Keratinocyte (primary cell): ENCODE measurements around the gene BCOR. TPM values are rescaled to one million over a fixed set of nuclear protein-coding genes. Genes with fewer than 3 reads are reported as not detected.

Experiments used
- DNase-seq: peaks from one replicate; pipeline ENCODE4 v3.0.0-alpha.2; 2011; ENCODE audit warnings: low read depth, missing footprints, low spot score
- FAIRE-seq: peaks from 2 replicates; lab custom pipeline; 2011; peaks lifted over from hg19 to GRCh38; lab: Jason Lieb, UNC
- H2AFZ ChIP-seq: 2 replicates; pipeline ENCODE4 v1.6.0; 2012; ENCODE audit warnings: low read length, control low read depth, inconsistent platforms; ENCODE audit not compliant: control insufficient read depth
- H3K27ac ChIP-seq: 2 replicates; pipeline ENCODE4 v1.5.1; 2011; ENCODE audit warnings: low read length; ENCODE audit not compliant: control insufficient read depth, insufficient read depth
- H3K27me3 ChIP-seq: 3 replicates; pipeline ENCODE4 v1.6.0; 2011; ENCODE audit warnings: low read length; ENCODE audit not compliant: control insufficient read depth, insufficient read depth; ENCODE audit errors: extremely low read depth
- H3K36me3 ChIP-seq, 2 experiments: 2 replicates in 1 of 2; 3 replicates in 1 of 2; pipeline ENCODE4 v1.5.1; 2011; ENCODE audit warnings: low read length in 2 of 2, mild to moderate bottlenecking in 1 of 2; ENCODE audit not compliant: control insufficient read depth in 2 of 2, insufficient read depth in 2 of 2; ENCODE audit errors: extremely low read depth in 1 of 2
- H3K4me1 ChIP-seq: 3 replicates; pipeline ENCODE4 v1.5.1; 2011; ENCODE audit warnings: low read length; ENCODE audit not compliant: control insufficient read depth, insufficient read depth; ENCODE audit errors: extremely low read depth
- H3K4me2 ChIP-seq: 3 replicates; pipeline ENCODE4 v1.6.0; 2011; ENCODE audit warnings: low read depth, low read length; ENCODE audit not compliant: control insufficient read depth, insufficient read depth; ENCODE audit errors: extremely low read depth
- H3K4me3 ChIP-seq, 3 experiments: fragments of 200-600 bp in 1 of 3; sonication (generic) in 1 of 3; 2 replicates in 2 of 3; 3 replicates in 1 of 3; pipeline ENCODE4 v1.5.1; 2011 to 2016; ENCODE audit warnings: low read length in 3 of 3, mild to moderate bottlenecking in 3 of 3, control low read depth in 2 of 3, inconsistent platforms in 1 of 3, low read depth in 1 of 3, mixed read lengths in 1 of 3, mixed run types in 1 of 3, moderate library complexity in 1 of 3; ENCODE audit not compliant: control insufficient read depth in 2 of 3, insufficient read depth in 2 of 3; ENCODE audit errors: extremely low read depth in 1 of 3
- H3K79me2 ChIP-seq: 2 replicates; pipeline ENCODE4 v1.6.0; 2012; ENCODE audit warnings: low read length; ENCODE audit not compliant: control insufficient read depth, insufficient read depth
- H3K9ac ChIP-seq: 3 replicates; pipeline ENCODE4 v1.6.0; 2011; ENCODE audit warnings: low read length; ENCODE audit not compliant: control insufficient read depth, insufficient read depth; ENCODE audit errors: extremely low read depth
- H3K9me1 ChIP-seq: 3 replicates; pipeline ENCODE4 v1.6.0; 2011; ENCODE audit warnings: low read length; ENCODE audit not compliant: control insufficient read depth, insufficient read depth; ENCODE audit errors: extremely low read depth
- H3K9me3 ChIP-seq: 2 replicates; pipeline ENCODE4 v1.5.1; 2012; ENCODE audit warnings: low read depth, low read length; ENCODE audit not compliant: control insufficient read depth
- H4K20me1 ChIP-seq: 3 replicates; pipeline ENCODE4 v1.6.0; 2011; ENCODE audit warnings: low read length; ENCODE audit not compliant: control insufficient read depth, insufficient read depth; ENCODE audit errors: extremely low read depth
- CTCF ChIP-seq, 3 experiments: IDR thresholded peaks in 1 of 3; conservative IDR thresholded peaks in 1 of 3; optimal IDR thresholded peaks in 1 of 3; 2 replicates in 2 of 3; 3 replicates in 1 of 3; pipeline versions ENCODE3 to v1.5.1; 2011; ENCODE audit warnings: low read length in 3 of 3, mild to moderate bottlenecking in 3 of 3, moderate library complexity in 2 of 3, control low read depth in 1 of 3, inconsistent platforms in 1 of 3; ENCODE audit not compliant: insufficient read depth in 2 of 3; ENCODE audit errors: extremely low read depth in 1 of 3
- EZH2 ChIP-seq: IDR thresholded peaks from one replicate; pipeline ENCODE4 v1.6.1; 2012; ENCODE audit warnings: inconsistent platforms, mild to moderate bottlenecking, low read length, moderate library complexity
- dilution Hi-C: fragments of 300-500 bp; cut with MboI; formaldehyde crosslinking; loops from one replicate; pipeline ENCODE4 v1.7.0; 2020; ENCODE audit warnings: low sequenced_read_pairs; ENCODE audit not compliant: extremely low pct_ligation_motif_present
- polyA plus RNA-seq, 5 experiments: library from polyadenylated mRNA; depleted of rRNA in 3 of 5; stranded (reverse) in 3 of 5; stranded (forward) in 1 of 5; unstranded in 1 of 5; fragments of >200 nt; gene quantifications; 1 replicate in 1 of 5; 2 replicates in 3 of 5; 3 replicates in 1 of 5; pipeline versions ENCODE4 v1.2.1 to v1.2.3, GENCODE V29; 2011 to 2012; ENCODE audit warnings: missing spikeins in 2 of 5, low read depth in 1 of 5, low replicate concordance in 1 of 5

BCOR gene
- polyA plus RNA-seq, 1 donor (not counting 4 experiments of a cell fraction or from before 2014, with no cell fraction given), result 5.0 TPM

GRCh38 chrX:40120838-40121580, 23.3 kb upstream of the BCOR start:
- no peaks in the 10 kb centered on the region for H4K20me1 ChIP-seq
- H3K4me2 ChIP-seq, result no peak overlapping the region
- no peaks in the 10 kb centered on the region for H3K9me3 ChIP-seq
- no peaks in the 10 kb centered on the region for H3K79me2 ChIP-seq
- H3K4me1 ChIP-seq, result no peaks in the 10 kb centered on the region
- TF ChIP-seq CTCF (optimal IDR thresholded peaks at IDR 0.05 in 1 of 3, IDR thresholded peaks at IDR 0.05 in 1 of 3, conservative IDR thresholded peaks at IDR 0.05 in 1 of 3; ENCODE audit: extremely low read depth in 1 of 3, insufficient read depth in 2 of 3, low read length in 3 of 3) (no peak), EZH2 (no peak)
- no peak for DNase-seq
- no peak overlapping the region for H3K9ac ChIP-seq
- H3K27me3 ChIP-seq, result no peaks in the 10 kb centered on the region
- no peak overlapping the region for H2AFZ ChIP-seq
- no peak for FAIRE-seq
- dilution Hi-C loops, result no loop called here
- H3K4me3 ChIP-seq, result no peak overlapping the region
- H3K27ac ChIP-seq, result no peak overlapping the region
- no peaks in the 10 kb centered on the region for H3K36me3 ChIP-seq
- H3K9me1 ChIP-seq, result no peaks in the 10 kb centered on the region

GRCh38 chrX:40117715-40118285, 20.0 kb upstream of the BCOR start:
- dilution Hi-C loops, result no loop called here
- TF ChIP-seq EZH2, result no peak
- no peak for TF ChIP-seq CTCF (optimal IDR thresholded peaks at IDR 0.05 in 1 of 3, IDR thresholded peaks at IDR 0.05 in 1 of 3, conservative IDR thresholded peaks at IDR 0.05 in 1 of 3; ENCODE audit: extremely low read depth in 1 of 3, insufficient read depth in 2 of 3, low read length in 3 of 3)
- Histone ChIP-seq H3K4me3 (no peak overlapping the region), H3K9ac (no peak overlapping the region), H3K9me1 (no peaks in the 10 kb centered on the region), H3K4me1 (no peaks in the 10 kb centered on the region), H3K27me3 (no peaks in the 10 kb centered on the region), H3K4me2 (no peak overlapping the region), H3K27ac (no peak overlapping the region), H4K20me1 (no peaks in the 10 kb centered on the region), H3K79me2 (no peaks in the 10 kb centered on the region), H3K36me3 (no peaks in the 10 kb centered on the region), H2AFZ (no peak overlapping the region), H3K9me3 (no peaks in the 10 kb centered on the region)
- DNase-seq, result no peak
- no peak for FAIRE-seq
